K562 (cell line): ENCODE measurements around the gene MYBPHL. TPM values are rescaled to one million over a fixed set of nuclear protein-coding genes. Genes with fewer than 3 reads are reported as not detected.
A peak's percentile ranks its signal among the peaks of the same experiment; 100 is the strongest.

Source experiments
- CBFB ChIP-seq: sonication (generic); formaldehyde crosslinking; IDR thresholded peaks from 2 replicates; pipeline ENCODE4 v1.4.0; 2020; ENCODE audit warnings: mild to moderate bottlenecking, missing genetic modification reagents
- COPS2 ChIP-seq: fragments of 450-650 bp; conservative IDR thresholded peaks from 2 replicates; pipeline ENCODE4 v1.6.1; 2016; ENCODE audit warnings: mild to moderate bottlenecking, moderate library complexity
- CXXC5 ChIP-seq: fragments of 250-450 bp; sonication (Bioruptor Pico); IDR thresholded peaks from 2 replicates; pipeline ENCODE4 v1.8.0; 2022; ENCODE audit warnings: inconsistent platforms, mild to moderate bottlenecking, moderate library complexity
- ETV6 ChIP-seq, 3 experiments: fragments of 150-350 bp in 1 of 3; sonication (generic) in 1 of 3; formaldehyde crosslinking in 1 of 3; IDR thresholded peaks; 2 replicates each; pipeline versions ENCODE4 v1.6.1 to v1.8.0; 2014 to 2022; ENCODE audit warnings: borderline replicate concordance in 2 of 3, low read depth in 2 of 3, antibody characterized with exemption in 1 of 3, low read length in 1 of 3, mild to moderate bottlenecking in 1 of 3, missing genetic modification reagents in 1 of 3
- MGA ChIP-seq: fragments of 450-650 bp; IDR thresholded peaks from 2 replicates; pipeline ENCODE4 v1.6.1; 2016; ENCODE audit warnings: mild to moderate bottlenecking, moderate library complexity
- MYBL2 ChIP-seq, 2 experiments: fragments of 450-650 bp in 1 of 2; sonication (generic) in 1 of 2; formaldehyde crosslinking in 1 of 2; IDR thresholded peaks; 2 replicates each; pipeline versions ENCODE4 v1.6.1 to v1.8.1; 2017 to 2022; ENCODE audit warnings: borderline replicate concordance in 1 of 2, inconsistent platforms in 1 of 2, low read depth in 1 of 2, mild to moderate bottlenecking in 1 of 2, missing genetic modification reagents in 1 of 2, moderate library complexity in 1 of 2
- MYC ChIP-seq, 2 experiments: fragments of 250-450 bp in 1 of 2; sonication (Bioruptor Pico) in 1 of 2; IDR thresholded peaks; 2 replicates each; pipeline versions ENCODE4 v1.5.1 to v1.6.1; 2012 to 2021; ENCODE audit warnings: low read depth in 2 of 2, borderline replicate concordance in 1 of 2, improper control_type of control experiment in 1 of 2, low read length in 1 of 2, mild to moderate bottlenecking in 1 of 2, moderate library complexity in 1 of 2
- NFXL1 ChIP-seq: fragments of 450-650 bp; formaldehyde crosslinking; IDR thresholded peaks from 2 replicates; pipeline ENCODE4 v1.4.0; 2021; ENCODE audit warnings: mild to moderate bottlenecking
- PHF21A ChIP-seq: fragments of 450-650 bp; IDR thresholded peaks from 2 replicates; pipeline ENCODE4 v1.6.1; 2017; ENCODE audit warnings: low read depth, borderline replicate concordance
- SNRNP70 ChIP-seq: fragments of 200-400 bp; formaldehyde crosslinking; optimal IDR thresholded peaks from 2 replicates; pipeline ENCODE3; 2017; ENCODE audit warnings: low read depth, low read length
- ZNF263 ChIP-seq: sonication (generic); formaldehyde crosslinking; IDR thresholded peaks from 2 replicates; pipeline ENCODE4 v1.8.0; 2022; ENCODE audit warnings: mild to moderate bottlenecking, missing genetic modification reagents, borderline replicate concordance
- ZNF445 ChIP-seq: fragments of 250-450 bp; sonication (Bioruptor Pico); IDR thresholded peaks from 2 replicates; pipeline ENCODE4 v1.4.0; 2020; ENCODE audit warnings: low read depth, mild to moderate bottlenecking, moderate library complexity
- ZNF76 ChIP-seq: fragments of 250-450 bp; sonication (Bioruptor Pico); IDR thresholded peaks from 2 replicates; pipeline ENCODE4 v1.4.0; 2020; ENCODE audit warnings: mild to moderate bottlenecking, moderate library complexity, borderline replicate concordance
- polyA plus RNA-seq, 8 experiments: library from polyadenylated mRNA; depleted of rRNA in 4 of 8; stranded (reverse) in 5 of 8; unstranded in 3 of 8; fragments of >200 nt; fragmentation: Nextera tagmentation in 2 of 8; fragmentation: Illumina TruSeq in 1 of 8; extraction: Ambion mirVana in 2 of 8; extraction: Trizol in 1 of 8; gene quantifications; 2 replicates each; pipeline versions ENCODE4 v1.2.1 to v1.2.3, GENCODE V29; 2011 to 2014; ENCODE audit warnings: inconsistent platforms in 1 of 8, missing spikeins in 1 of 8
- total RNA-seq, 7 experiments: library from RNA; depleted of rRNA in 6 of 7; stranded (reverse); fragments of >200 nt in 6 of 7; fragmentation: Illumina TruSeq in 2 of 7; extraction: Trizol in 2 of 7; gene quantifications; 2 replicates each; pipeline versions ENCODE4 v1.2.1 to v1.2.3, GENCODE V29; 2011 to 2021; ENCODE audit warnings: low replicate concordance in 1 of 7

The MYBPHL gene
- total and polyA plus RNA-seq, 9 of the 15 experiments (the other 6 are each of a cell fraction or from before 2014, with no cell fraction given) = 0.20 to 1.9 (median 0.33) TPM

- TF ChIP-seq MGA = peak; percentile 81
- TF ChIP-seq ETV6 (IDR thresholded peaks at IDR 0.05; ENCODE audit: borderline replicate concordance in 1 of 2, low read depth in 2 of 2, low read length in 1 of 2) = no peak; a peak in 1 of 4 replicates
- no peak for TF ChIP-seq ETV6 (CRISPR knock-in tag; IDR thresholded peaks at IDR 0.05; ENCODE audit: borderline replicate concordance)
- TF ChIP-seq MYC (IDR thresholded peaks at IDR 0.05; ENCODE audit: low read depth, low read length) = peak; percentile 81; the same call in 1 of the 2 replicates
- peak; percentile 77; the same call in 1 of the 2 replicates for TF ChIP-seq MYC (CRISPR knock-in tag; IDR thresholded peaks at IDR 0.05; ENCODE audit: borderline replicate concordance, low read depth)
- peak; percentile 95 for TF ChIP-seq MYBL2 (IDR thresholded peaks at IDR 0.05; ENCODE audit: low read depth)
- peak; percentile 78; the same call in 1 of the 2 replicates for TF ChIP-seq MYBL2 (CRISPR knock-in tag; IDR thresholded peaks at IDR 0.05; ENCODE audit: borderline replicate concordance)
- TF ChIP-seq CXXC5 = peak; percentile 89
- TF ChIP-seq COPS2 = no peak
- TF ChIP-seq SNRNP70 = no peak
- no peak for TF ChIP-seq NFXL1
- no peak; the same call in 1 of the 2 replicates for TF ChIP-seq ZNF445 (CRISPR knock-in tag)
- TF ChIP-seq CBFB (CRISPR knock-in tag) = 0 out of 2 replicates have a peak, but pooled peaks have one; percentile 67
- TF ChIP-seq ZNF76 = no peak
- TF ChIP-seq PHF21A = no peak
- TF ChIP-seq ZNF263 (CRISPR knock-in tag) = no peak; the same call in none of the 2 replicates
These were observed 23.7 kb downstream of the MYBPHL start, which contains the start of gene PSRC1 (continued) for GRCh38 chr1:109282952-109283747.
